Choroid plexus epithelial cell (primary cell): ENCODE results near the gene RNF181.

Experiments
- DNase-seq: peaks from one replicate; pipeline ENCODE4 v3.0.0-alpha.2; 2010; ENCODE audit warnings: low read depth
- H3K4me3 ChIP-seq: 2 replicates; pipeline ENCODE4 v1.5.1; 2011; ENCODE audit warnings: low read depth, mild to moderate bottlenecking, control low read depth, low read length, moderate library complexity
- CTCF ChIP-seq: conservative IDR thresholded peaks from 2 replicates; pipeline ENCODE4 v1.5.1; 2011; ENCODE audit warnings: low read depth, mild to moderate bottlenecking, control low read depth, inconsistent platforms, low read length, moderate library complexity

RNF181 gene

GRCh38 chr2:85560812-85561279 lies 34.7 kb upstream of the RNF181 start:
- no peak for DNase-seq
- peak overlapping the region; percentile 71 for H3K4me3 ChIP-seq
- no peak for TF ChIP-seq CTCF

GRCh38 chr2:85561280-85562212 lies 34.0 kb upstream of the RNF181 start, which contains the start of gene GGCX:
Gene GGCX (minus strand): TSS chr2:85561493. CDS start chr2:85561428, 65 bp downstream.
- H3K4me3 ChIP-seq: peak within 1 kb of the TSS; percentile 71
- DNase-seq: peak; percentile 94
- peak; percentile 15 for TF ChIP-seq CTCF

GRCh38 chr2:85564144-85564563 lies 31.4 kb upstream of the RNF181 start:
- H3K4me3 ChIP-seq: no peak overlapping the region
- no peak for DNase-seq
- no peak for TF ChIP-seq CTCF

GRCh38 chr2:85566265-85566664 lies 29.3 kb upstream of the RNF181 start:
- no peak for DNase-seq
- H3K4me3 ChIP-seq: no peak overlapping the region
- no peak for TF ChIP-seq CTCF

GRCh38 chr2:85575739-85576138 lies 19.8 kb upstream of the RNF181 start:
- TF ChIP-seq CTCF: no peak
- H3K4me3 ChIP-seq: no peak overlapping the region
- no peak for DNase-seq

GRCh38 chr2:85577063-85577385 lies 18.5 kb upstream of the RNF181 start:
- TF ChIP-seq CTCF: no peak
- no peak overlapping the region for H3K4me3 ChIP-seq
- DNase-seq: no peak
